Stimulated activated CD4-positive, alpha-beta T cell treated with anti-CD3 and anti-CD28 coated beads, Interleukin-12 subunit alpha, Interleukin-12 subunit beta, amount 100 ng/mL, for 4 hours (primary cell): ENCODE results near the gene ATP8B1.

Source experiments
- DNase-seq: peaks from one replicate; pipeline ENCODE4 v3.0.0-alpha.2; 2020

Gene ATP8B1

GRCh38 chr18:57816208-57816954 is 13.3 kb upstream of the ATP8B1 start:
- no peak for DNase-seq

- DNase-seq, result no peak
Measured at GRCh38 chr18:57814555-57814954, 11.4 kb upstream of the ATP8B1 start.

- no peak for DNase-seq
Measured at GRCh38 chr18:57813245-57813644, 10.1 kb upstream of the ATP8B1 start.

GRCh38 chr18:57812126-57812477 is 9.0 kb upstream of the ATP8B1 start:
- no peak for DNase-seq

GRCh38 chr18:57811477-57812125 is 8.5 kb upstream of the ATP8B1 start:
- DNase-seq, result no peak

- DNase-seq, result no peak
Measured at GRCh38 chr18:57809190-57809589, 6.1 kb upstream of the ATP8B1 start.

- no peak for DNase-seq
Measured at GRCh38 chr18:57807336-57808117, 4.4 kb upstream of the ATP8B1 start.

GRCh38 chr18:57806978-57807285 is 3.8 kb upstream of the ATP8B1 start:
- DNase-seq, result no peak

GRCh38 chr18:57806201-57806977 is 3.3 kb upstream of the ATP8B1 start:
- no peak for DNase-seq

- DNase-seq, result no peak
Measured at GRCh38 chr18:57805117-57805516, 2.0 kb upstream of the ATP8B1 start.

- no peak for DNase-seq
Measured at GRCh38 chr18:57804557-57804956, 1.4 kb upstream of the ATP8B1 start.

- DNase-seq, result no peak
Measured at GRCh38 chr18:57802213-57803102, 657 bp downstream of the ATP8B1 start.

- DNase-seq, result no peak
Measured at GRCh38 chr18:57801761-57802212, 1.3 kb downstream of the ATP8B1 start.

- DNase-seq, result no peak
Measured at GRCh38 chr18:57801325-57801724, 1.8 kb downstream of the ATP8B1 start.

GRCh38 chr18:57798713-57799373 is 4.3 kb downstream of the ATP8B1 start:
- DNase-seq, result no peak

GRCh38 chr18:57797209-57797651 is 5.9 kb downstream of the ATP8B1 start:
- no peak for DNase-seq

GRCh38 chr18:57794951-57795728 is 8.0 kb downstream of the ATP8B1 start:
- DNase-seq, result no peak

- DNase-seq, result no peak
Measured at GRCh38 chr18:57793302-57793986, 9.7 kb downstream of the ATP8B1 start.

- DNase-seq, result no peak
Measured at GRCh38 chr18:57792631-57793301, 10.3 kb downstream of the ATP8B1 start.
